A673 (cell line): Measurements from ENCODE around the gene MSI2.

Experiments used
- EZH2 ChIP-seq: fragments of 200-600 bp; sonication (generic); IDR thresholded peaks from 2 replicates; pipeline ENCODE4 v1.6.1; 2017; ENCODE audit warnings: borderline replicate concordance, low read depth, mild to moderate bottlenecking, mixed read lengths, antibody characterized with exemption, low read length; ENCODE audit not compliant: poor library complexity, severe bottlenecking
- TF ChIP-seq, protein P1 (sequence below): fragments of 300-800, 200-600 bp; sonication (generic); conservative IDR thresholded peaks from 2 replicates; pipeline ENCODE4 v1.5.1; 2017; ENCODE audit warnings: low read depth, mild to moderate bottlenecking, antibody characterized with exemption, low read length, moderate library complexity, mixed read lengths

DNA sequence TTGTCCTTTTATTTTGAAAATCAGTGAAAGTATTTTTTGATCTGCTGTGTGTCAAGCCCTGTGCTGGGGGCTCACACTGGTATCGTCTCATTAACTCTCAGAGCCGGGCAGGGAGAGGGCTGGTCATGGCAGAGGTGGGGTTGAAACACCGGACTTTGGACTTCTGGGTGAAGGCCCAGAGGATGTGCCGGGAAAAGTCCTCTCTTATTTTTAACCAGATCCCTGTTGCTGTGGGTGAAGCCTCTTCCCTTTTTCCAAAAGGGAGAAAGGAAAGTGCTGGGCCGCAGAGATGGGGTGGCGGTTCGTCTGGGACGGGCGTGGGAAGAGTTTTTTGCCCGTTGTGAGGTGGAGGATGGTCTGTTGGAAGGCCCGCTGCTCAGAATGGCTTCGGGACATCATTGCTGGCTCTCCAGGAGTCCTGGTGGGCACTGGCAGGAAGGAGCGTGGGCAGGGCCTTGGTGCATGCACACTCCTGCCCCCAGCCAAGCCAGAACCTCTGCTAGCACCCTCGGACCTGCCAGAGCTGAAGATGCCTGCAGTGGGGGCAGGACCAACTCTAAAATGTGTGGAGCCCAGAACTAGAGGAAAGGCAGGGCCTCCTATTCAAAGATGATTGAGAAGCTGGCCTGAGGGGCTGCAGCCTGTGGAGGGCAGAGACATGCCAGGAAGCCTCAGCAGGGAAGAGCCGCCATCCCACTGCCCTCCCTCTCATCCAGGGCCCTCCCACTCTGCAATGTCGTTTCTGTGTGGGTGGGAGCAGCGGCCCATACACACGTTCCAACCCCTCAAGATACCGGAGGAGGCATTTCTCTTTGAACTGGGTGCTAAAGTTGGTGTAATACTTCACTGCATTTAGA, 275.6 kb downstream of the MSI2 start:
- TF ChIP-seq, protein P1, sequence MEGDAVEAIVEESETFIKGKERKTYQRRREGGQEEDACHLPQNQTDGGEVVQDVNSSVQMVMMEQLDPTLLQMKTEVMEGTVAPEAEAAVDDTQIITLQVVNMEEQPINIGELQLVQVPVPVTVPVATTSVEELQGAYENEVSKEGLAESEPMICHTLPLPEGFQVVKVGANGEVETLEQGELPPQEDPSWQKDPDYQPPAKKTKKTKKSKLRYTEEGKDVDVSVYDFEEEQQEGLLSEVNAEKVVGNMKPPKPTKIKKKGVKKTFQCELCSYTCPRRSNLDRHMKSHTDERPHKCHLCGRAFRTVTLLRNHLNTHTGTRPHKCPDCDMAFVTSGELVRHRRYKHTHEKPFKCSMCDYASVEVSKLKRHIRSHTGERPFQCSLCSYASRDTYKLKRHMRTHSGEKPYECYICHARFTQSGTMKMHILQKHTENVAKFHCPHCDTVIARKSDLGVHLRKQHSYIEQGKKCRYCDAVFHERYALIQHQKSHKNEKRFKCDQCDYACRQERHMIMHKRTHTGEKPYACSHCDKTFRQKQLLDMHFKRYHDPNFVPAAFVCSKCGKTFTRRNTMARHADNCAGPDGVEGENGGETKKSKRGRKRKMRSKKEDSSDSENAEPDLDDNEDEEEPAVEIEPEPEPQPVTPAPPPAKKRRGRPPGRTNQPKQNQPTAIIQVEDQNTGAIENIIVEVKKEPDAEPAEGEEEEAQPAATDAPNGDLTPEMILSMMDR, result no peak
- TF ChIP-seq EZH2, result no peak
